HAP-1 (cell line): ENCODE results near the gene MT1B.
A peak's percentile ranks its signal among the peaks of the same experiment; 100 is the strongest.

ENCODE experiments used
- DNase-seq, 2 experiments: peaks; one replicate each; pipeline ENCODE4 v3.0.0-alpha.2; 2016 to 2020; ENCODE audit warnings: low spot score in 2 of 2
- H3K27me3 ChIP-seq: fragments of 250-450 bp; sonication (Bioruptor Pico); 2 replicates; pipeline ENCODE4 v1.5.1; 2020; ENCODE audit warnings: low read depth, mild to moderate bottlenecking, moderate library complexity
- H3K36me3 ChIP-seq: fragments of 250-450 bp; sonication (Bioruptor Pico); replicated peaks from 2 replicates; pipeline ENCODE4 v1.5.1; 2020; ENCODE audit warnings: mild to moderate bottlenecking
- H3K4me1 ChIP-seq: fragments of 250-450 bp; sonication (Bioruptor Pico); 2 replicates; pipeline ENCODE4 v1.5.1; 2020; ENCODE audit warnings: mild to moderate bottlenecking
- H3K4me3 ChIP-seq: fragments of 250-450 bp; sonication (Bioruptor Pico); 2 replicates; pipeline ENCODE4 v1.5.1; 2020; ENCODE audit warnings: mild to moderate bottlenecking, moderate library complexity
- H3K9me3 ChIP-seq: fragments of 250-450 bp; sonication (Bioruptor Pico); 2 replicates; pipeline ENCODE4 v1.5.1; 2020; ENCODE audit warnings: mild to moderate bottlenecking, moderate library complexity
- in situ Hi-C: fragments of 300-500 bp; cut with MboI; formaldehyde crosslinking; loops from 3 replicates; pipeline ENCODE4 v1.14.3; 2020; ENCODE audit warnings: low sequenced_read_pairs, inconsistent platforms, mixed read lengths

MT1B gene

DNA sequence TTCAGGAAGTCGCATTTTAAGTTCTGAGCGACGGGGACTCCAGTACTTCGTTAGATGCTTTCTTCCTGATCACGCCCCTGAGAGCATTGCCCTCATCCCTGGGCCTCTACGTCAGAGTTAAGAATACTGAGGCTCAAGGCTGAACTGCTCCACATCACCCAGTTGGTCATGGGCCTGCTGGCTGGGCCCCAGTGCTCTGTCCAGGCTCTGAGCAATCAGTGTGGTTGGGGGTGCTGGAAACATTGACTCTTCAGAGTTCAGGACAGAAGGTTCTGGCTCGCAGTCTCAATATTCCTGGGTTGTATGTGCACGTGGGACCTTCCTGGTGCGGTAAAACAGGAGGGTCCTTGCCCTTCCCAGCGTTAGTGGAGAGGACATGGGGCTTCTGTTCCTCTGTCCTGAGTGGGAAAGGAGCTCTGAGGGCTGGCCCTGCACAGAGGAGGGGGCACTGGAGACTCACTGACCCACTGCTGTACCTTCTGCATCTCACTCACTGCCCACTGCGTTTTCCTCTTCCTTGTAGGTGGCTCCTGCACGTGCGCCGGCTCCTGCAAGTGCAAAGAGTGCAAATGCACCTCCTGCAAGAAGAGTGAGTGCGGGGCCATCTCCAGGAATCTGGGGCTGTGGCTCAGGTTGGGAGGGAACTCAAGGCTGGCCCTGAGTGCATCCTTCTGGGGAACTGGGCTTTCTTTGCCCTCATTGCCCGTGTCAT, 25.6 kb upstream of the MT1B start:
- in situ Hi-C loops, result no loop called here
- Histone ChIP-seq H3K36me3 (no peaks in the 10 kb centered on the region), H3K27me3 (no peaks in the 10 kb centered on the region), H3K9me3 (no peaks in the 10 kb centered on the region), H3K4me3 (peak overlapping the region; percentile 43), H3K4me1 (peaks cover 41% of the 10 kb centered on the region)
- no peak for DNase-seq

DNA sequence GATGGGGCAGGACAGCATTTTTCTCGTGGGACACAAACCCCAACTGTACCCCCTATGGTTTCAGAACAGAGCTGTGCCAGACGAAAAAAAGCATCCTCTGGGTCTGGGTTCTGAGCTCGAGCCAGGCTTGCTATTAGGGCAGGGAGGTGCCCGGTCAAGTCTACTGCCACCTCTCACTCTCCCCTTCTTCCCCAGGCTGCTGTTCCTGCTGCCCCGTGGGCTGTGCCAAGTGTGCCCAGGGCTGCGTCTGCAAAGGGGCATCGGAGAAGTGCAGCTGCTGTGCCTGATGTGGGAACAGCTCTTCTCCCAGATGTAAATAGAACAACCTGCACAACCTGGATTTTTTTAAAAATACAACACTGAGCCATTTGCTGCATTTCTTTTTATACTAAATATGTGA, 25.0 kb upstream of the MT1B start:
- H3K36me3 ChIP-seq, result no peaks in the 10 kb centered on the region
- in situ Hi-C loops, result no loop called here
- H3K4me1 ChIP-seq, result peaks cover 38% of the 10 kb centered on the region
- no peaks in the 10 kb centered on the region for H3K9me3 ChIP-seq
- no peaks in the 10 kb centered on the region for H3K27me3 ChIP-seq
- peak overlapping the region; percentile 43 for H3K4me3 ChIP-seq
- no peak for DNase-seq

DNA sequence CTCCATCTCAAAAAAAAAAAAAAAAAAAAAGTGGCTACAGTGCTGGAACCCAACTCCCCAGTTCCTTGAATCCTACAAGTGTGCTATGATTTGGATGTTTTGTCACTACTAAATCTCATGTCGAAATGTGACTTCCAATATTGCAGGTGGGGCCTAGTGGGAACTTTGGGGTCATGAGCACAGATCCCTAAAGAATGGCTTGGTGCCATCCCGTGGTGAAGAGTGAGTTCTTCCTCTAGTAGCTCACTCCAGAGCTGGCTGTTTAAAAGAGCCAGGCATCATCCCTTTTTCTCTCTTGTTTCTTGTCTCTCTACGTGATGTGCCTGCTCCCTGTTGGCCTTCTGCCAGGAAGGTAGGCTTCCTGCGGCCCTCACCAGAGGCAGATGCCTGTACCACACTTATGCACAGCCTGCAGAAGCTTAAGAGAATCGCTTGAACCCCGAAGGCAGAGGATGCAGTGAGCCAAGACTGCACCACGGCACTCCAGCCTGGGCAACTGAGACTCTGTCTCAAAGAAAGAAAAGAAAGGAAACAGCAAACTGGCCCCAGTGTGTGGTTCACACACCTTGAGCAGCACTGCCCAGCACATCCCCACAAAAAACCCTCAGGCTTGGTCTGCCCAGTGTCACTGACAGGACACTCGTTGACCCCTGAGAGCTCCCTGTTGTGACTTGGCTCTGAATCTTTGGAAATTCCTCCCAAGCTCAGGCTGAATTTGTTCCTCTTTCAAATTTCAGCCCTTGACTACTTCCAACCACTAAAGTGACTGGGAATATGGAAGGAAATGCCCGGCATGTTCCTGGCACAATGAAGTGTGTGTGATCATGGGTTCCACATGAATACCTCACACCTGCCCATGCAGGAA, 23.0 kb upstream of the MT1B start:
- no peaks in the 10 kb centered on the region for H3K9me3 ChIP-seq
- DNase-seq, result no peak
- H3K4me1 ChIP-seq, result peaks cover 33% of the 10 kb centered on the region
- no peak overlapping the region for H3K4me3 ChIP-seq
- in situ Hi-C loops, result no loop called here
- H3K36me3 ChIP-seq, result no peaks in the 10 kb centered on the region
- no peaks in the 10 kb centered on the region for H3K27me3 ChIP-seq

DNA sequence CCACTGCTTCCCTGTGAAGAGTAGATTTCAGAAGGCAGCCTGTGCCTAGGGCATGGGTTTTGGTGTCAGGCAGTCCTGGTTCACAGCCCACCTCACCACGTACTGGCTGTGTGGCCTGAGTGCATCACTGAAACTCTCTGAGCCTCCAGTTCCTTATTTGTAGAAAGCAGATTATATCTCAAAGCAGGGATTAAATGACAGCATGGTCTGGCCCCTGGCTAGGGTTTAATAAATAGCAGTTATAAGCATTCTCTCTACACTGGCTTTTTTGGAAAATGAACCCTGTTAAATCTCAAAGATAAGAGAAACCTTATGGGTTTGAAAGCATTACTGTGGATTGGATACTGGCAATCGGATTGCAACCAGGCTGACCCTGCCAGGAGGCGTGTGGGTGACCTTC, 22.2 kb upstream of the MT1B start:
- Histone ChIP-seq H3K9me3 (no peaks in the 10 kb centered on the region), H3K4me3 (no peak overlapping the region), H3K4me1 (peaks cover 31% of the 10 kb centered on the region), H3K27me3 (no peaks in the 10 kb centered on the region), H3K36me3 (no peaks in the 10 kb centered on the region)
- in situ Hi-C loops, result no loop called here
- DNase-seq, result no peak

DNA sequence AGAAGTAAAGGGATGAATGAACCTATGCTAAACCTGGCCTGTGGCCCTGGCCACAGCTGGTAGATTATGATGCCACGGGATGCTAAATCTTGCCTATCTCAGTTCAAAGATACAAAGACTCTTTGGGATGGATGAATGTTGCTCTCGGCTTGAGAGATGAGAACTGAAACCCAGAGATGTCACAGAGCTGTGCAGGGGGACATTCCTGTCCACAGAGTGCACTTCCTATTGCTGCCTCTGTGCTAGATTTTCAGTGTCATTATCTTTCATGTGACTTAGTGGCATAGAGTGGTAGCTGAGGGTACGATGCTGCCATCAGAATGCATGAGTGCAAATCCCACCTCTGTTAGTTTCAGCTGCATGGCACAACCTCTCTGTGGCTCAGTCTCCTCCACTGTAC, 21.6 kb upstream of the MT1B start:
- peaks cover 25% of the 10 kb centered on the region for H3K4me1 ChIP-seq
- no peaks in the 10 kb centered on the region for H3K27me3 ChIP-seq
- H3K4me3 ChIP-seq, result no peak overlapping the region
- DNase-seq, result no peak
- H3K9me3 ChIP-seq, result no peaks in the 10 kb centered on the region
- in situ Hi-C loops, result no loop called here
- H3K36me3 ChIP-seq, result no peaks in the 10 kb centered on the region

DNA sequence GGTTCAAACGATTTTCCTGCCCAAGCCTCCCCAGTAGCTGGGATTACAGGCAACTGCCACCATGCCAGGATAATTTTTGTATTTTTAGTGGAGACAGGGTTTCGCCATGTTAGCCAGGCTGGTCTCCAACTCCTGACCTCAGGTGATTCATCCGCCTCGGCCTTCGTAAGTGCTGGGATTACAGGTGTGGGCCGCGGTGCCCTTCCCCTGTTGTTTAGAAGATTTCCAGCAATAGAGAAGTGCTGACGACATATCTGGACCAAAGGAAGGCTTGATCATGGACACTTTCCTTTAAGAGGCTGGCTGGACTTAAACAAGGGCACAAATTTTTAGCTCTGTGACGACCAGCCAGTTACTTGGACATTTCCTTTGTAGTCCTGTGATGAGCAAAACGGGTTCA, 20.5 kb upstream of the MT1B start:
- H3K36me3 ChIP-seq, result no peaks in the 10 kb centered on the region
- H3K4me3 ChIP-seq, result no peak overlapping the region
- DNase-seq, result no peak
- no peaks in the 10 kb centered on the region for H3K27me3 ChIP-seq
- in situ Hi-C loops, result no loop called here
- peaks cover 23% of the 10 kb centered on the region for H3K4me1 ChIP-seq
- H3K9me3 ChIP-seq, result no peaks in the 10 kb centered on the region

DNA sequence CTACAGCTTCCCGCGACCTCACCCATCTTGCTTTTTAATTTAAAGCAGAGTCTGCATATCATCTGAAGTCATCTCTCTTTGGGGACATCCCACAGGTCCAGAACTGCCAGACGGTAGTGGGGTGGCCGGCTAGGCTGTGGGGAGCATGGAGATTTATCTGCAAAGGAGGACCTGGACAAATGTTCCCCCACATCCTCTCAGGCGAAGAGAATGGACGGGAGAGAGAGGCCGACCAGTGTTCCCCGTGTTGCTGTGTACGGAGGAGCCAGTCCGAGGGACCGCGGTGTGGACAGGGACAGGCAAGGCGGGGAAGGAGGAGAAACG, 19.9 kb upstream of the MT1B start:
- H3K9me3 ChIP-seq, result no peaks in the 10 kb centered on the region
- no peaks in the 10 kb centered on the region for H3K27me3 ChIP-seq
- peaks cover 23% of the 10 kb centered on the region for H3K4me1 ChIP-seq
- peak overlapping the region; percentile 36 for H3K4me3 ChIP-seq
- no peaks in the 10 kb centered on the region for H3K36me3 ChIP-seq
- DNase-seq, result no peak
- in situ Hi-C loops, result no loop called here

DNA sequence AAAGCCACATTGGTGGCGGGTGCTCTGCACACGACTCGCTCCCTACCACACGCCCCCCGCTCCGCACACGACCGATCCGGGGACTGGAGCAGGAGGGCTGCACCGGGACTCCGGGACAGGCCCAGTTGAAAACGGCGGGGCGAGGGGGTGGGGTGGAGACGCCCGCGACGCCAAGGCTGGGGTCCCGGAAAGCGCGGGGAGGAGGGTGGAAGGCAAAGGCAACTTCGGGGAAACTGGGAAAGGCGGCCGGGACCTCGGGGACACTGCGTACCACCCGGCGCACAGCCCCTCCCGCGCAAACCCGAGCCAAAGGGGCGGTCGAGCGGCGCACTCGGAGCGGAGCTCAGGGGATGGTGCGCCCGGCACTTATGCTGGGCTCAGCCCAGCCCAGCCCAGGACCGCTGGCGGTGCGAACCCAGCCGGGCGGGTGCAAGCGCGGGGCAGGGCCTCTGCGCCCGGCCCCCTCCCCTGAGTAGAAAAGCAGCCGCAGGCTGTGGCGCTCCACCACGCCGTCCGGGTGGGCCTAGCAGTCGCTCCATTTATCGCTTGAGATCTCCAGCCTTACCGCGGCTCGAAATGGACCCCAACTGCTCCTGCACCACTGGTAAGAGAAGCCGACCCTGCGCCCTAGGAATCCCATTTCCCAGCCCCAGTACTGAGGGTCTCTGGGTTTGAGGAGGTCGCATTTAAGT, 19.4 kb upstream of the MT1B start, which contains the start of gene MT1M:
TSS of gene MT1M (plus strand) at position 504 of the 692 bp plus-strand sequence. CDS start at position 577, 73 bp downstream.
- no peaks in the 10 kb centered on the region for H3K9me3 ChIP-seq
- H3K36me3 ChIP-seq, result no peaks in the 10 kb centered on the region
- H3K4me3 ChIP-seq, result peak within 1 kb of the TSS; percentile 36
- H3K27me3 ChIP-seq, result no peaks in the 10 kb centered on the region
- DNase-seq, result peak; percentile 54 to 71
- in situ Hi-C loops, result no loop called here
- H3K4me1 ChIP-seq, result peaks cover 18% of the 10 kb centered on the region

DNA sequence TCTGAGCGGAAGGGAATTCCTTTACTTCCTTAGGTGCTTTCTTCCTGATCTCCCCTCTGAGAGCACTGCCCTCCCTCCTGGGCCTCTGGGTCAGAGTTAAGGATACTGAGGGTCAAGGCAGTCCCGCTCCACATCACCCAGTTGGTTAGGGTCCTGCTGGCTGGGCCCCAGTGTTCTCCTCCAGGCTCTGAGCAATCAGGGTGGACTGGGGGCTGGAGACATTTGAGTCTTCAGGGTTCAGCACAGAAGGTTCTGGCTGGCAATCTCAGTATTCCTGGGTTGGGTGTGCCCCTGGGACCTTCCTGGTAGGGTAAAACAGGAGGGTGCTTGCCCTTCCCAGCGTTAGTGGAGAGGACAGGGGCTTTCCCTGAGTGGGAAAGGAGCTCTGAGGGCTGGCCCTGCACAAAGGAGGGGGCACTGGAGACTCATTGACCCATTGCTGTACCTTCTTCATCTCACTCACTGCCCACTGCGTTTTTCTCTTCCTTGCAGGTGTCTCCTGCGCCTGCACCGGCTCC, 18.8 kb upstream of the MT1B start:
- no peak for DNase-seq
- Histone ChIP-seq H3K4me3 (peak overlapping the region; percentile 36), H3K4me1 (peaks cover 16% of the 10 kb centered on the region), H3K9me3 (no peaks in the 10 kb centered on the region), H3K27me3 (no peaks in the 10 kb centered on the region), H3K36me3 (no peaks in the 10 kb centered on the region)
- in situ Hi-C loops, result no loop called here

DNA sequence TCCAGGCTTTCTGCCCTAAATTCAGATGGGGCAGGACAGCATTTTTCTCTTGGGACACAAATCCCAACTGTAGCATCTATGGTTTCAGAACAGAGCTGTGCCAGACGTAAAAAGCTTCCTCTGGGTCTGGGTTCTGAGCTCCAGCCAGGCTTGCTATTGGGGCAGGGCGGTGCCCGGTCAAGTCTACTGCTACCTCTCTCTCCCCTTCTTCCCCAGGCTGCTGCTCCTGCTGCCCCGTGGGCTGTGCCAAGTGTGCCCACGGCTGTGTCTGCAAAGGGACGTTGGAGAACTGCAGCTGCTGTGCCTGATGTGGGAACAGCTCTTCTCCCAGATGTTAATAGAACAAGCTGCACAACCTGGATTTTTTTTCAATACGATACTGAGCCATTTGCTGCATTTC, 18.2 kb upstream of the MT1B start:
- no peak for DNase-seq
- Histone ChIP-seq H3K27me3 (no peaks in the 10 kb centered on the region), H3K9me3 (no peaks in the 10 kb centered on the region), H3K36me3 (no peaks in the 10 kb centered on the region), H3K4me3 (no peak overlapping the region), H3K4me1 (peaks cover 16% of the 10 kb centered on the region)
- in situ Hi-C loops, result no loop called here

DNA sequence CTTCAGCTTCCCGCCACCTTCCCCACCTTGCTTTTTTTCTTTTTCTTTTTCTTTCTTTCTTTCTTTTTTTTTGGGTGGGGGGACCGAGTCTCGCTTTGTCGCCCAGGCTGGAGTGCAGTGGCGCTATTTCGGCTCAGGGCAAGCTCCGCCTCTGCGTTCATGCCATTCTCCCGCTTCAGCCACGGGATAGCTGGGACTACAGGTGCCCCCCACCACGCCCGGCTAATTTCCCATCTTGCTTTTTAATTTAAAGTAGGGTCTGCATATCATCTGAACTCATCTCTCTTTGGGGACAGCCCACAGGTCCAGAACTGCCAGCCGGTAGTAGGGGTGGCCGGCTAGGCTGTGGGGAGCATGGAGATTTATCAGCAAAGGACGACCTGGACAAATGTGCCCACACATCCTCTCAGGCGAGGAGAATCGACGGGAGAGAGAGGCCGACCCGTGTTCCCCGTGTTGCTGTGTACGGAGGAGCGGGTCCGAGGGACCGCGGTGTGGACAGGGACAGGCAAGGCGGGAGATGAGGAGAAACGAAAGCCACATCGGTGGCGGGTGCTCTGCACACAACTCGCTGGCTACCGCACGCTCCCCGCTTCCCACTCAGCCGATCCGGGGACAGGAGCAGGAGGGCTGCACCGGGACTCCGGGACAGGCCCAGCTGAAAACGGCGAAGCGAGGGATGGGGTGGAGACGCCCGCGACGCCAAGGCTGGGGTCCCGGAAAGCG, 16.8 kb upstream of the MT1B start:
- Histone ChIP-seq H3K9me3 (no peaks in the 10 kb centered on the region), H3K36me3 (no peaks in the 10 kb centered on the region), H3K4me3 (no peak overlapping the region), H3K27me3 (no peaks in the 10 kb centered on the region), H3K4me1 (peaks cover 16% of the 10 kb centered on the region)
- in situ Hi-C loops, result no loop called here
- DNase-seq, result no peak

DNA sequence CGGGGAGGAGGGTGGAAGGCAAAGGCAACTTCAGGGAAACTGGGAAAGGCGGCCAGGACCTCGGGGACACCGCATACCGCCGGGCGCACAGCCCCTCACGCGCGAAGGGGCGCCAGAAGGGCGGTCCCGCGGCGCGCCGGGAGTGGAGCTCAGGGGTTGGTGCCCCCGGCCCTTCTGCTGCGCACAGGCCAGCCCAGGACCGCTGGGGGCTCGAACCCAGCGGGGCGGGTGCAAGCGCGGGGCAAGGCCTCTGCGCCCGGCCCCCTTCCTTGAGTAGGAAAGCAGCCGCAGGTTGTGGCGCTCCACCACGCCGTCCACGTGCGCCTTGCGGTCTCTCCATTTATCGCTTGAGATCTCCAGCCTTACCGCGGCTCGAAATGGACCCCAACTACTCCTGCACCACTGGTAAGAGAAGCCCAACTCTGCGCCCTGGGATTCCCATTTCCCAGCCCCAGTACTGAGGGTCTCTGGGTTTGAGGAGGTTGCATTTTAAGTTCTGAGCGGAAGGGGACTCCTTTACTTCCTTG, 16.2 kb upstream of the MT1B start:
- Histone ChIP-seq H3K4me1 (peaks cover 16% of the 10 kb centered on the region), H3K9me3 (no peaks in the 10 kb centered on the region), H3K36me3 (no peaks in the 10 kb centered on the region), H3K4me3 (no peak overlapping the region), H3K27me3 (no peaks in the 10 kb centered on the region)
- DNase-seq, result no peak
- in situ Hi-C loops, result no loop called here
